GM18909 (cell line): Measurements from ENCODE around the gene ANKRD6.

Source experiments
- ATAC-seq: cut with Tn5 transposase; IDR thresholded peaks from one replicate; pipeline ENCODE4 v1.9.1; 2021; ENCODE audit warnings: mild to moderate bottlenecking; ENCODE audit not compliant: unreplicated experiment, poor library complexity

Gene ANKRD6

DNA sequence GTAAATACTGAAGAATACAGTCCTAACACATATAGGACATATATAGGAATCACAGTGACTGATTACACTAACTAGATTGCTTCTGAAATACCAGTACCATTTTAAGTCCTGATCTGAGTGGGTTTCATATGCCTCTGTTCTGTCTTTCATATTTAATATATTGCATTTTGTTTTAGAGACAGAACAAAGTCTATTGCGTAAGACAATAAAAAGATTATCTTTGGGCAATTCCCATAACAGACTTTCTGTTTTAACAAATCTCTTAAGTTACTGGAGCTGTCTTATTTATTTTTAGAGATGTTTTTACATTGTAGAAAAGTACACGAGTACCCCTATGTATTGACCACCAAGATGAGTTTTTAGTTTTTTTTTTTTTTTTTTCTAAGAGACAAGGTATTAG, 29.6 kb downstream of the ANKRD6 start:
- no peak for ATAC-seq

DNA sequence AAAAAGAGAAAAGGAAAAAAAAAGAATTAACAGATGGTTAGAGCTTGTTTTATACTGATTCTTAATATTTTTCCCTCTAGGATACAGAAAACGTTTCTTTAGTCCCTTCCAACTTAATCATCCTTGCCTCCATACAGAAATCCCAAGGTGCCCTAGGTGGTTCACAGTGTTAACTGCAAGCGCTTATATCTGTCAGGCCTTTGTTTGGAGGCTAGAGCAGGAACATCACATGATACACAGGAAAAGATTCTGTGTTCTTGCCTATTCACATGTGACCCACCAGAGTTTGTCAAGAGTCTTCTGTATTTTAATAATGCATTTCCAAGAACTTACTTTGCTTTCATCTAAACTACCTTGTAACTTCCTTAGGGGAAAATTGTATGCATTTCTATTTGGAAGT, 31.3 kb downstream of the ANKRD6 start:
- ATAC-seq: no peak

- no peak for ATAC-seq
Observed at GRCh38 chr6:89467437-89467836, 34.5 kb downstream of the ANKRD6 start.

DNA sequence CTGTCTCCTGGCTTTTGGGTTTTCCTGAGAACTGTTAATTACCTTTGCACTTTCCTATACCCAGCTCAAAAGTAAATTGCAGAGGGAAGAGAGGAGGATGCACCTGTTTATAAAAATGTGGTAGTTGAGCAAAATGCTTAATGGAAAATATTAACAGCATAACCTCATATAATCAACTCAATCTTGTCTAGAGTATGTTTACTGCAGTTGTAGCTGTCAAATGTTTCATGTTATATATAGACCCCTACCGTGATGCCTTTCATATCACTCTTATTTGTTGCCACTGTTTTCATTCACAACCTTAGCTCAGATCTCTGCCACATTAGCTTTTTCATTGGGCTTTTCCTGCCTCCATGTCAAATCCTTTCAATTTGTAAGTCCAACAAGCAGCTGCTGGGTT, 36.0 kb downstream of the ANKRD6 start:
- ATAC-seq: no peak

GRCh38 chr6:89471287-89471867, 38.4 kb downstream of the ANKRD6 start:
- ATAC-seq: no peak

GRCh38 chr6:89475101-89475500, 42.1 kb downstream of the ANKRD6 start:
- ATAC-seq: no peak

GRCh38 chr6:89475634-89476033, 42.7 kb downstream of the ANKRD6 start:
- no peak for ATAC-seq

GRCh38 chr6:89479897-89480296, 46.9 kb downstream of the ANKRD6 start:
- no peak for ATAC-seq

DNA sequence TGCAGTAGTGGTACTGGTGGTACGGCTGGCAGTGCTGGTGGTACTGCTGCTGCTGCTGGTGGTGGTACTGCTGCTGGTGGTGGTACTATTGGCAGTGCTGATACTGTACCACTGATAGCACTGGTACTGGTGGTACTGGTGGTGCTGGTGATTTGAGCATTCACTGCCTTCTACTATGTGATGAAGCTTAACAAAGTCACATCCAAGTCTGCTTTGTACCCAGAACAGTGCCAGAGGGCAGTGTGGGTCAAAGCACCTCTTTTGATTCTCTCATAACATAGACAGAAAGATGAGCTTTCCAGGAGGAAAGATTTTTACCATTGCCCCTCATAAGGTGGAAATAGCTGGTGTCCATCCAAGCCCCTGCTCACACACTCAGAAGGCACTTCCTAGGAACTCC, 48.7 kb downstream of the ANKRD6 start:
- ATAC-seq: no peak

DNA sequence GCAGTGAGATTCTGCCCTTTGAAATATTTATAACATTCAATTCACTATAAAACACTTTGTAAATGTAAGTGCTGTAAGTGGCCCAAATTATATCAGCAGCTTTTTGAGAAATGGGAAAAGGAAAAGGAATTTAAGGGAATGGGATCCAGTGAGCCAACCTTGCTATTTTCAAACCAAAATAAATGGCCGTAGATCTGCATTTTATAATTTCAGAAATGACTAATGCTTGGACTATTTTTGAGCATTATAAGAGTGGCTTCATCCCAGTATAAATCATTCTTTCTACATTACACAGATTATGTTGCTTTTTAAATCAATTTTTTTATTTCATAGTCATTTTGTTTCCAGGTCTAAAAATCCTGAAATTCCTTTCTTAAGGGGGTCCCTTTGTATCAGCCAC, 49.2 kb downstream of the ANKRD6 start:
- ATAC-seq: no peak

DNA sequence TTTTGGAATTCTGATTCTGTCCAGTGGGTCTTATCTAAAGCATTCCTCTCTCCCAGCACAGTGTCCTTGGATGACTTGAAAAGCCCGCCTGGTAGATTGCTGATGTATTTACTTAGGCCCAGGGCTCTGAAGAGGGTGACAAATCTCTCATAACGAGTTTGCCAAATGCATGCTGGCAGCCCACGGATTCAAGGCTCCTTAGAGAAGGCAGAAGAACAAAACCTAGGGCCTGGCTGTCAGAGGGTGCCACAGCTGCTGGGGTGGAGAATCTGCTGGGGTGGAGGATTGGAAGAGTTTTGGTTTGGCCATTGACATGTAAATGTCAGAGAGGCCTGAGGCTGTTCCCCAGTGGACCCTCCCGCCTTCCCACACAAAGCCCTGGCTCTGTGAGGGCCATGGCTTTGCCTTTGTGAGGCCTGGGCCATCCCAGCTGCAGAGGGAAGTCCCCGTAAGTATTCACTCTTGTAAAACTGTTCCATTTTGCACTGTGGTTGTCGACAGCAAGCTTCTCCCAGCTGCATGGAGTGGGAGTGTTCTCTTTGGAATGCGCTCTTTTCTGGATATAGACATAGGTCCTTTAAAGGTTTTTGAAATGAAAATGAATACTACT, 50.3 kb downstream of the ANKRD6 start:
- ATAC-seq: no peak

GRCh38 chr6:89485320-89485719, 52.4 kb downstream of the ANKRD6 start:
- ATAC-seq: no peak

- ATAC-seq: no peak
Observed at GRCh38 chr6:89487864-89488263, 54.9 kb downstream of the ANKRD6 start.

GRCh38 chr6:89488438-89488837, 55.5 kb downstream of the ANKRD6 start:
- ATAC-seq: no peak

- no peak for ATAC-seq
Observed at GRCh38 chr6:89489078-89489477, 56.1 kb downstream of the ANKRD6 start.

DNA sequence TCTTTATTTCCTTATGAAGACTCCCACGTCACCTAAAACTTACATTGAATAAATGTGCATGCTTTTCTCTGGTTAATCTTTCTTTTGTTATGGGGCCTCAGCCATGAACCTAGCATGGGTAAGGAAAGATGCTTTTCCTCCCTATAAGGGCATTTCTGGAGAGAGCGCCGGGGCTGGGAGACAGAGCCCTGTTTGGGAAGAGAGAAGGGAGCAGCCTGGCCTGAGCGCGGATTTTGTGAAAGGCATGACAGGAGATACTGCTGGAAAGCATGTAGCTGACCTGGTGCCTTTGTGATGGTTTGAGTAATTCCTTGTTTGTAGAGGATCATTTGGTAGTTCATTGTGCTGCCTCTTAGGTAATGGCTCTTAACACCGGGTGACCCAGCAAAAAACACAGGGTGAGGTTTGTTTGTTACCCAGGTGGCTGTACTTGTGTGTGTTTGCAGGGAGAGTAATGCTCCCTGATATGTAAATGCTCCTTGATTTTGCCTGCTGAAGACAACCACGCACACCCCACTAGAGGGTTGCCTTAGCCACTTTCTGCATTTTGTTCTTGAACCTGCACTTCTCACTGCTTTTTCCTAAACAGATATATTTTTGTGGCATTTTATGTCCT, 59.2 kb downstream of the ANKRD6 start:
- ATAC-seq: no peak

- no peak for ATAC-seq
Observed at GRCh38 chr6:89494131-89494793, 61.3 kb downstream of the ANKRD6 start.

DNA sequence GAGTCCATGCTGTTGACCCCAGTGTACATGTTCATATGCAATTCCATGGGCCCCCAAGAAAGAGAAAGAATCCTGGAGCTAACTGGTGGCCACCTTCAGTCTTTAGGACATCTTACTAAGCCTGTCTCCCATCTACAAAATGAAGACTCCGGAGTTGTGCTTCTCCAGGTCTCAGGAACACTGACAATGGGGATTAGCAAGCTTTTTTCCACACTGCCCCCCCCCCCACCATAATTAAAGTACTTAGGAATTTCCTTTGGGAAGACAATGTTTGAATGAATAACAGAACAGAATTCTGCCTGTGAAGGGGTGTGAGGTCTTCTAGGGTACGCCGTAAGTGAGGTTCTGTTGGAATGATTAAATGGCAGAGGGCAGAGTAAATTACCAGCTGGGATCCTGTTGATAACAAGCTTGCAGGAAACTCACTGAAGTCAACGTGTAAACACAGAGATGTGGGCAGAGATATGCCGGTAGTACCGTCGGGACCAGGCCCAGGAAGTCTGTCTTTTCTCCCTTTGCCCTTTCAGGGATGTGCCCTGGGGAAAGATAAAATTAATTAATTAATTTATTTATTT, 63.1 kb downstream of the ANKRD6 start:
- no peak for ATAC-seq

DNA sequence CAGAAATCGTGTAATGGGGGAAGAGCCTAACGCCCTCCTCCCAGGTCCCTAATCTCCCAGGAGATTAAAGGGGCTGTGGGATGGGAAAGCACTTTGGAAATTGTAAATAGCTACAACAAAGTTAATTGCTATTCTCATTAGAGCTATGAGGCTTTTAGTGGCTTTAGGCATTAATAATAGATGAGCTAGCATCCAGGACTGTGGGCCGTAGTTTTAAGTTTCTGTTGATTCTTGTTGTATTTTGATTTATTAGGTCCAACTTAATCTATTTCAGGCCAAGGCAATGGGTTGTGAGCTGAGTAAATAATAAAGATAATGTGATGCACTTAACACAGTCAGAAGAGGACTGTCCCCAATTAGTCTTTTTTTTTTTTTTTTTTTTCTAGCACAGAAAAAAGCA, 67.7 kb downstream of the ANKRD6 start:
- ATAC-seq: no peak

GRCh38 chr6:89501222-89501621, 68.3 kb downstream of the ANKRD6 start:
- no peak for ATAC-seq

GRCh38 chr6:89501753-89502152, 68.8 kb downstream of the ANKRD6 start:
- no peak for ATAC-seq
